IgD-negative memory B cell (primary cell): Measurements from ENCODE around the gene SHROOM2. TPM values are rescaled to one million over a fixed set of nuclear protein-coding genes. Genes with fewer than 3 reads are reported as not detected.
"Not testable (repeated sequence)": the region's sequence is repeated elsewhere in the genome, so short reads cannot be mapped to it uniquely, and the experiment has no call there.

Source experiments
- H3K27ac Mint-ChIP-seq, 3 donors: one replicate each; pipeline ENCODE4 v1.8.0; 2020 to 2022; ENCODE audit warnings: mild to moderate bottlenecking in 3 of 3, mixed read lengths in 3 of 3, moderate library complexity in 1 of 3
- H3K27me3 Mint-ChIP-seq: one replicate; pipeline ENCODE4 v1.8.0; 2021; ENCODE audit warnings: mixed read lengths
- H3K36me3 Mint-ChIP-seq: one replicate; pipeline ENCODE4 v1.8.0; 2020; ENCODE audit warnings: mild to moderate bottlenecking, mixed read lengths
- H3K4me1 Mint-ChIP-seq, 3 donors: one replicate each; pipeline ENCODE4 v1.8.0; 2020 to 2022; ENCODE audit warnings: mixed read lengths in 3 of 3, mild to moderate bottlenecking in 1 of 3
- H3K4me3 Mint-ChIP-seq, 4 donors: one replicate each; pipeline ENCODE4 v1.8.0; 2020 to 2022; ENCODE audit warnings: mild to moderate bottlenecking in 4 of 4, mixed read lengths in 4 of 4, moderate library complexity in 3 of 4
- H3K9me3 Mint-ChIP-seq, 3 donors: one replicate each; pipeline ENCODE4 v1.8.0; 2020 to 2021; ENCODE audit warnings: mixed read lengths in 3 of 3, mild to moderate bottlenecking in 1 of 3
- polyA plus RNA-seq: library from polyadenylated mRNA; unstranded; fragments of 300-500 nt; fragmentation: Illumina TruSeq; gene quantifications from one replicate; pipeline ENCODE4 v1.2.3, GENCODE V29; 2021

The SHROOM2 gene
- polyA plus RNA-seq, 1 donor from 2014 or later, result not detected

DNA sequence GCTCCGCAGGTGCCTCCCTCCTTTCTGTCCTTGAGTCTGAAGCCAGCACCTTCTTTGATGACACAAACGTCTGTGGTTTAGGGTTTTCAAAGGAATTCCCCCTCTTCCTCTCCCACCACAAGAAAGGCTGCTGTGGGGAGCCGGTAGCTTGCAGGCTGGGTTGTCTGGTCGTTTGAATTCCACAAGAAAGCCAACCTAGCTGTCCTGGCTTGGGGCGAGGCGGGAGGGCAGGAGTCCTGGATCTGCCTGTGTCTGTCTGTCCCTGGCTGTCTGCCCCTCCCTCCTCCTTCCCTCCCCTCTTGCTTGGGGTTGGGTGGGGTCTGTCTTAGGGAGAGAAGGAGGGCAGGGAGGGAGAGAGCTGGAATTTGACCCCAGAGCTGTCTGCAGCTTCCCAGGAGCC, 56.3 kb downstream of the SHROOM2 start:
- H3K9me3 Mint-ChIP-seq, result peaks cover 0 to 4% (median 0%) of the 10 kb centered on the region in 3 donors
- H3K36me3 Mint-ChIP-seq, result no peaks in the 10 kb centered on the region
- no peak overlapping the region for H3K27ac Mint-ChIP-seq
- peaks cover 7% of the 10 kb centered on the region for H3K27me3 Mint-ChIP-seq
- no peak overlapping the region for H3K4me3 Mint-ChIP-seq
- H3K4me1 Mint-ChIP-seq, result no peaks in the 10 kb centered on the region

DNA sequence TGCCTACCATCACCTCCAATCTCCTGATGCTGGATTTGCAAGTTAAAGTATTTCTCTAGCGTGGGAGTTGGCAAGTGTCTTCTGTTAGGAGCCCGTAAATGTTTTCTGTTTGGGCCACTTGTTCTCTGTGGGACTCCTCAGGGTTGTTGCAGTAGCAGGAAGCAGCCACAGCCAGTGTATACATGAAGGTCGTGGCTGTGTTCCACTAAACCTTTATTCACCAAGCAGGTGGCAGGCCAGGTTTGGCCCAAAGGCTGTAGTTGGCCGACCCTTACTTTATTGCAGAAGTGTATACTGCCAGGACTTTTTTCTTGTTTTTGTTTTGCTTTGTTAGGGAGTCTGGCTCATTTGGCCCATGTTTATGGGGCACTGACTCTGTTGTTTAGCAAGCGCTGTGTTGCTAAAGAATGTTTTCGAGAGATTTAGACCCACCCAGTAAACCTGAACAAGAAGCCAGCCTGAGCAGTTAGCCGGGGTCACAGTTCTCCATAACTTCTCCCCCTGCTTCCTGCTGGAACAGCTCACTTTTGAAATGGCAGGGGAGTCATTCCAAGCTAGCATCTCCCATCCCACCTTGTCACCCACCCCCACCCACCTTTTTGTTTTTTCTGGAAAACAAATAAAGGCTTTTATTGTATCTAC, 58.8 kb downstream of the SHROOM2 start:
- H3K27me3 Mint-ChIP-seq, result peaks cover 7% of the 10 kb centered on the region

DNA sequence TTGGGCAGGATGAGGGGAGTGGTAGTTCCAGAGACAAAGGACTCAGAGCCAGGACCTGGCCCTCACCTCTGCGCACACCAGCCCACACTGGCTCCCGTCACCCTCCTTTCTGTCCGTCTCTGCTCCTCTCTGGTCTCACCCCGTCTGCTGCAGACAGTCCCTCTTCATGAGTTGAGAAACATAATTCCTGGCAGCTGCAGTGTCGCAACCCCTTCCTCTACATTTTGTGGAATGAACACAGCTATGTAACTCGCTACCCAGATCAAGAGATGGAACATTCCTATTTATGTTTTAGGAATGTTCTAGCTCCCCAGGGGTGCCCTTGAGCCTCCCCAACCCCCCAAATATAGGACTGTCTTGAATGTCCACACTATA, 59.3 kb downstream of the SHROOM2 start:
- Mint-ChIP-seq H3K27me3 (peaks cover 7% of the 10 kb centered on the region), H3K27ac (no peak overlapping the region)

More for the DNA sequence above, 58.8 kb downstream of the SHROOM2 start:
- H3K9me3 Mint-ChIP-seq, result peaks cover 0 to 2% (median 0%) of the 10 kb centered on the region in 3 donors
- no peaks in the 10 kb centered on the region for H3K36me3 Mint-ChIP-seq
- H3K4me3 Mint-ChIP-seq, result no peak overlapping the region
- H3K4me1 Mint-ChIP-seq, result no peaks in the 10 kb centered on the region
- H3K27ac Mint-ChIP-seq, result no peak overlapping the region

DNA sequence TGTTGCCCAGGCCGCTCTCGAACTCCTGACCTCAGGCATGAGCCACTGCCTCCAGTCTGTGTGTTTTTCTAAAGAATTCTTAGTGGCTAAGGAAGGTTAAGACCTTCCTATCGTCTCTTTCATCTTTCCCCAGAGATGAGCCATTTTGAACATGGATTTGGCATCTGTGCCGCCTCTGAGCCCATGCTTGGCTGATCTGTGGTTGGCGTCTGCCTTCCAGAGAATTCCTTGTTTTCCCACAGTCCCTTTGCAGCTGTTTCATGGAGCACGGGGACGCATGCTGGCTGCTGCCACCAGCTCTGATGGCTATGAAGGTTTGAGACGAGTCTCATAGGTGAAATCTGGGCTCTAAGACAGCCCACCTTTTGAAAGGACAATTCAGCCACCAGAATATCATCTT, 60.4 kb downstream of the SHROOM2 start:
- peaks cover 0 to 2% (median 0%) of the 10 kb centered on the region in 3 donors for H3K9me3 Mint-ChIP-seq
- no peak overlapping the region for H3K4me3 Mint-ChIP-seq
- H3K36me3 Mint-ChIP-seq, result no peaks in the 10 kb centered on the region
- H3K27ac Mint-ChIP-seq, result no peak overlapping the region
- H3K4me1 Mint-ChIP-seq, result no peaks in the 10 kb centered on the region
- H3K27me3 Mint-ChIP-seq, result peaks cover 6% of the 10 kb centered on the region

More for the DNA sequence above, 59.3 kb downstream of the SHROOM2 start:
- H3K4me3 Mint-ChIP-seq, result peak overlapping the region in 1 of 4 donors; percentile 37
- no peaks in the 10 kb centered on the region for H3K4me1 Mint-ChIP-seq
- H3K9me3 Mint-ChIP-seq, result peaks cover 0 to 2% (median 0%) of the 10 kb centered on the region in 3 donors
- no peaks in the 10 kb centered on the region for H3K36me3 Mint-ChIP-seq

DNA sequence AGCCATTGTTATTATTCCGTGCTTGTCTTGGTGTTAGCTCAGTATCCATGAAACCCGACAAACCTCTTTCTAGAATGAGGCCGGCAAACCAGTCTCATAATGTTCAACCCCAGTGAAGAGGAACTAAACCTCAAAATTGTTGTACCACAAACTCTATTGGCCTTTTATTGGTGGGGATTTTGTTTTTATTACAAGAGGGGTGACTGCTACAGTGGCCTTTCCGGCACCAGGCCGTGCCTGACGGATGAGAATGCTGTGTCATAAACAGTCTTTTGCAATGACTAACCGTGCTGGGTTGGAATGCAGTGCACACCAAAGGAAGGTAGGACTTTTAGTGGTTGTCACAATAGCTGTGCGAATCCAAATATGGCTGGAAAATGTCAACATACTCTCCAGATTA, 60.8 kb downstream of the SHROOM2 start:
- Mint-ChIP-seq H3K4me3 (no peak overlapping the region), H3K4me1 (no peaks in the 10 kb centered on the region), H3K27me3 (peaks cover 6% of the 10 kb centered on the region), H3K27ac (no peak overlapping the region), H3K9me3 (peaks cover 0 to 2% (median 0%) of the 10 kb centered on the region in 3 donors), H3K36me3 (no peaks in the 10 kb centered on the region)

DNA sequence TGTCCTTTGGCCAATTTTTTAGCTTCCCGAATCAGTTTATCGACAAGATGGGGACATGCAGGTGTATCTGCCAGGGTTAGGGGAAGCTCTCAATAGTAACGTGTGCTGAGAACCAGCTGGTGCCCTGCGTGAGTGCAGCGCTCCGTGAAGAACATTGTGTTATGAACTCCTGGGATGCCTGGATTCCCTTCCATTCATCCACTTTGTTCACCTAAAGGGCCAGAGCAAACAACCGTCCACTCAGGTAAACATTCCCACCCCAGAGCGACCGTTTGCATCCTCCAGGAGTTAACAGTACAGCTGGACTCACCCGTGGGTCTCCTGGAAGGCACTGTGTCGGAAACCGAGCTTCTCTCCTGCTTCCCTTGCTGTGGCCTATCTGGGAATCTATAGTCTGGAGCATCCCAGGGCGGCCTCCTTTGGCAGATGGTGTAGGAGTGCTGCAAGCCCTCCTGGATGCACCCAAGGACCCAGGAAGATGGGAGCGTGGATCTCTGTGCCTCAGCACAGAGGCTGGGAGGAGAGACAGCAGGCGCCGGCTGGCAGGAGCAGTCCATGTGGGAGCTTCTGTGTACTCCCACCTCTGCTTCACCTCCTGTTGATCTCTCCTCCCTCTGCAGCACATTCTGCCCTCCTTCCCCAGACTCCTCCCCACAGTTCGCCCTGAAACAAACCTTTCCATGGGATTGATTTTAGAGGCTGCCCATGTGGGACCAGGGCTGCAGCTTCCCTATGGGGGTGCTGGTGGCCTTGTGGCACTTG, 62.7 kb downstream of the SHROOM2 start:
- Mint-ChIP-seq H3K9me3 (peaks cover 0 to 2% (median 0%) of the 10 kb centered on the region in 3 donors), H3K27me3 (peaks cover 9% of the 10 kb centered on the region), H3K36me3 (no peaks in the 10 kb centered on the region), H3K4me1 (no peaks in the 10 kb centered on the region), H3K4me3 (peak overlapping the region in 1 of 4 donors; percentile 86), H3K27ac (no peak overlapping the region)

DNA sequence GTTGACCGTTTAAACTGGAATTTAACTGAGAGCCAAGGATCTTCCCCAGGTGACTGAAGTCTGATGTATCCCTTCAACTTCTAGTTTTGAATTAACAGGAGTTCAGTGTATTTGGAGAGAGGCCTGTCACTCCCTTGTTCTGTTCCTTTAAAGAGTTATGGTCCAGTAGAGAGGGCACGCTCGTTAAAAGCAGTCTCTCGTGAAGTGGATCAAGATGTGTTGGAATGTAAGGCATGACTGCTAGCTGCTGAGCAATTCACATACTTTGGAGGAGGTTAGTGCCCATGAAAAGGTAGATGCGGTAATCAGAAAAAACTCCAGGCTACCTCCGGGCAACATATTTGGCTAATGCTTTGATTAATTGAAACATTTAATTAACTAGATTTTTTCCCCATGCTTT, 65.7 kb downstream of the SHROOM2 start:
- Mint-ChIP-seq H3K4me1 (no peaks in the 10 kb centered on the region), H3K27ac (no peak overlapping the region), H3K4me3 (no peak overlapping the region), H3K27me3 (peaks cover 5% of the 10 kb centered on the region), H3K36me3 (peaks cover 2% of the 10 kb centered on the region), H3K9me3 (no peaks in the 10 kb centered on the region)

DNA sequence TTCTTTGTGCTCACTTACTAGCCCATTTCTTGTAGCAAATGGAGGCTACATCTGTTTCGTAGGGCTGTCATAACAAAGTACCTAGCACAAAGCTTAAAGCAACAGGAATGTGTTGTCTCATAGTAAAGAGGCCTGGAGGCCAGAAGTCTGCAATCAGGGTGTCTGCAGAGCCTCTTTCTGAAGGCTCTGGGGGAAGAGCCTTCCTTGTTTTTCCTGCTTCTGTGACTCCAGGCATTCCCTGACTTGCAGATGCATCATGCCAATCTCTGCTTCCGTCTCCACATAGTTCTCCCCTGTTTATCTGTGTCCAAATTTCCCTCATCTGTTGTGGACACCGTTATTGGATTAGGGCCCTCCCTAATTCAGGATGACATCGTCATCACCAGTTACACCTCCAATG, 67.1 kb downstream of the SHROOM2 start:
- Mint-ChIP-seq H3K9me3 (no peaks in the 10 kb centered on the region), H3K27me3 (peaks cover 5% of the 10 kb centered on the region), H3K27ac (peak overlapping the region in 1 of 3 donors; percentile 72), H3K4me3 (no peak overlapping the region), H3K4me1 (no peaks in the 10 kb centered on the region), H3K36me3 (peaks cover 2% of the 10 kb centered on the region)

DNA sequence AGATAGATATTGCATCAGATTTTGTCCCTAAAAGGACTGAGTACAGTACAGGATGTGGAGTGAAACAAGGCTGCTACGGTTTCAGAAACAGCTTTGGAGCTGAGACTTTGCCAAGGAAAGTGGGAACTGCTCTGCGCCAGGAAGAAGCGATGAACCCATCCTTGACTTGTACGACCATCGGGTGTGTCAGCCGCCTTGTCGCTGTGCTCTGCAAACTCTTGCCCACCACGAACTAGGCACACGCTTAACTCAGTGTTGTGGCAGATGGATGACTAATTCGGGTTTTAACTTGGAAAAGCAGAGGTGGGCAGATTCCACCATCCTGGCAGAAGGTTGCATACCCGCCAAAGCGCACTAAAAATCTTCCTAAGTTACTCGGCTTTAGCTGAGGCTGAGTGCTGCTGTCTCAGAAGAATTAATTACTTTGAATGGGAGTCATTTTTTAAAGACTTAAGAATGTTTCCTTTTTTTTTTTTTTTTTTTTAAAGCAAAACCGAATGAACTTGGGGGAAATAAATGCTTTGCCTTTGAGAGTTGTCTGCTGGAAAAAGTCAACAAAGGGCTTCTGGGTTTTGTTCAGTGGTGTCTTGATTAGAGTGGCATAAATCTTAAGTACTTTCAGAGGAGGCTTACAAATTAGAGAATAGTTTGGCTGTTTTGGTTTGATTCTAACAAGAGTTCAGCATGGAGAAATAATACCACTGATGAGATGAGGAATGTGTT, 69.5 kb downstream of the SHROOM2 start:
- Mint-ChIP-seq H3K4me3 (no peak overlapping the region), H3K27me3 (peaks cover 8% of the 10 kb centered on the region), H3K4me1 (peaks cover 0 to 3% (median 0%) of the 10 kb centered on the region in 3 donors), H3K36me3 (peaks cover 2% of the 10 kb centered on the region), H3K27ac (no peak overlapping the region), H3K9me3 (no peaks in the 10 kb centered on the region)

DNA sequence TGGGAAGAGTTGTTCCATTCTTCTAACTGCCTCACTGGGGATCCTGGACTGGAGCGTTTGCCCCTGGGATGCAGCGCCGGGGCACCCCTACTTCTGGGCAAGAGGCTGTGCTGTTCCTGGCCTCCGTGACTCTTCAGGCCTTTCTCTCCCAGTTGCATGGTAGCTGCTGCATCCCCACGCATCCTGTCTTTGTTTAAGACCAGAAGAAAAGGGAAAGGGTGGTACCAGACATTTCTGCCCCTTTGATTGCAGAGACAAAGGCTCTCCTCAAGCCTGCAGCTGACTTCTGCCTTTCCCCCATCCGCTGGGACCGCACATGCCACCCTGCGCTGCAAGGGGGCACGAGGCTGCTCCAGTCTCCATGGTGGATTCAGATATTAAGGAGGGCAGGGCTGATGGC, 70.4 kb downstream of the SHROOM2 start:
- Mint-ChIP-seq H3K36me3 (peaks cover 2% of the 10 kb centered on the region), H3K4me3 (no peak overlapping the region), H3K27ac (no peak overlapping the region)

DNA sequence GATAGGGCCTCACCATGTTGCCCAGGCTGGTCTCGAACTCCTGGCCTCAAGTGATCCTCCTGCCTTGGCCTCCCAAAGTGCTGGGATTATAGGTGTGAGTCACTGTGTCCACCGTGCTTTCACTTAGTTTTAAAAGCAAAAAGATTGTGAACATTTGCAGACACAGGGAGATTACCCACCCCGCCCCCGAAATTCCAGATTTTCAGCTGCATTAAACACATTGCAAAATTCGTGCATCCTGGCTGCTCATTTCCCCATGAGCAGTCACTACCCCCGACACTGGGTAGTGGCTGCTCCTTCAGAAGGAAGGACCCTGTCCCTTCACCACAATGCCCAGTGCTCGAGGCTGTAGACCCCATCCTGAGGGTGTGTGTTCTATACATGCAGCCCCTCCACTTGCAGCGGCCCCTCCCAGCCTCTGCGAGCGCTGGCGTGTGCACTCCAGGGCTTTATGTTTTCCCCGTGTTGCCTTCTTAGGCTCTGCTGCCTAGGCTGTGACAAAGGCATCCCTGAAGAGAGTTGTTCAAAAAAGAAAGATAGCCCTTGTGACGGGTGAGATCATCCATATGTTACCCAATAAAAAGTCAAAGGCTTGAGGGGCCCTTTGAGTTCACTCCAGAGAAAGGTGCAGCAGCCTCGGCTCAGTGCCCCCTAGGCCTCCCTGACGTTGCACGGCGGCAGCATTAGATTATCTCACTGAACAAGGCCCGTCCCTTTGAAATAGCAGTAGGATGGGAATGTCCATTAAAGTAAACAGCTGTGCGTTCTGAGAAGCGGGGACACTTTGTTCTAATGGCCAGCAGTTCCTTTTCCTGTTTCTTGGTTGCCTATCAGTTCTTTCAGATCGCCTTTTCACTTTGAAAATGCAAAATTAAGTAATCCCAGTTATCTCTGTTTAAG, 71.6 kb downstream of the SHROOM2 start:
- H3K4me3 Mint-ChIP-seq, result no peak overlapping the region
- no peak overlapping the region for H3K27ac Mint-ChIP-seq
- H3K4me1 Mint-ChIP-seq, result peaks cover 0 to 3% (median 0%) of the 10 kb centered on the region in 3 donors
- peaks cover 2% of the 10 kb centered on the region for H3K36me3 Mint-ChIP-seq
- H3K27me3 Mint-ChIP-seq, result peaks cover 8% of the 10 kb centered on the region
- H3K9me3 Mint-ChIP-seq, result peaks cover 0 to 1% (median 0%) of the 10 kb centered on the region in 3 donors

More for the DNA sequence above, 70.4 kb downstream of the SHROOM2 start:
- Mint-ChIP-seq H3K9me3 (no peaks in the 10 kb centered on the region), H3K4me1 (peaks cover 0 to 3% (median 0%) of the 10 kb centered on the region in 3 donors), H3K27me3 (peaks cover 8% of the 10 kb centered on the region)

DNA sequence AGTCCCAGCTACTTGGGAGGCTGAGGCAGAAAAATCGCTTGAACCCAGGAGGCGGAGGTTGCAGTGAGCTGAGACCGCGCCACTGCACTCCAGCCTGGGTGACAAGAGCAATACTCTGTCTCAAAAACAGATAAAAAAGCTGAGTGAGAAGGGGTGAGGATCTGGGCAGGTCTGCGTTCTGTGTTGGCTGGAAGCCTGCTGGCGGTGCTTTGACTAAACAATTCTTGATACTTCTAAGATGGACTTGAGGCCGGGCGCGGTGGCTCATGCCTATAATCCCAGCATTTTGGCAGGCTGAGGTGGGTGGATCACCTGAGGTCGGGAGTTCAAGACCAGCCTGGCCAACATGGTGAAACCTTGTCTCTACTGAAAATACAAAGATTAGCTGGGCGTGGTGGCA, 72.5 kb downstream of the SHROOM2 start:
- Mint-ChIP-seq H3K27ac (peak overlapping the region in 1 of 3 donors; percentile 67), H3K4me3 (peak overlapping the region in 1 of 4 donors; percentile 10)
- not testable (repeated sequence) for H3K9me3 Mint-ChIP-seq, H3K27me3 Mint-ChIP-seq, H3K36me3 Mint-ChIP-seq, H3K4me1 Mint-ChIP-seq

DNA sequence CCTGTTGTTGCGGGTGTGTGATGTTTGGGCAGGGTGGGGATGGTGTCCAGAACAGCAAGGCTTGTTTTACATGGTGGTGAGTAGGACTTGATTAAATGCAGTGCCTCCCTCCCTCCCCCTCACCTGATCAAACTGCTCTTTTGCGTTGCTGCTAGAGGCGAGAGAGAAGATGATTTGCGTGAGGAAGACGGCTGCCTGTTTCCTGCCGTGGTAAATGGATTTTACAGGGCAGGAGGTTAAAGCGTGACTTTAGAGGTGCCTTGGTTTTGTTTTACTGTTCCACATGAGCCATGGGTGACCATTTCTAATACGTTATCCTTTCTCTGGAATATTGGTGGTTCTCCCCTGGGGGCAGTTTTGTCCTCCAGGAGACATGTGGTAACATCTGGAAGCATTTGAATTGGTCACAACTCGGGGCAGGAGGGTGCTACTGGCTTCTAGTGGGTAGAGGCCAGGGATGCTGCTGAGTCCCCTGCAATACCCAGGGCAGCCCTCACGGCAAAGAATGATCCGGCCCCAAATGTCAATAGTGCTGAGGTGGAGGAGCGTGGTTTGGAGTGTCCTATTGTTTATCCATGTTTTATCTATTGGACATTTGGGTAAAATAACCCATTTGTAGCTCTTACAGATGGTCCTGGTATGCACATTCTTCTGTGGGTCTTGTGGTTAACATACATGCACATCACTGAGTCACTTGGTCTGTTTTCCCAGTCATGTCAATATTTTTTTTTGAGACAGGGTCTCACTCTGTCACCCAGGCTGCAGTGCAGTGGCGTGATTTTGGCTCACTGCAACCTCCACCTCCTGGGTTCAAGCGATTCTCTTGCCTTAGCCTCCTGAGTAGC, 73.7 kb downstream of the SHROOM2 start:
- Mint-ChIP-seq H3K27me3 (peaks cover 5% of the 10 kb centered on the region), H3K36me3 (peaks cover 2% of the 10 kb centered on the region), H3K4me3 (no peak overlapping the region), H3K9me3 (peaks cover 0 to 1% (median 0%) of the 10 kb centered on the region in 3 donors), H3K4me1 (peaks cover 0 to 3% (median 0%) of the 10 kb centered on the region in 3 donors), H3K27ac (no peak overlapping the region)

DNA sequence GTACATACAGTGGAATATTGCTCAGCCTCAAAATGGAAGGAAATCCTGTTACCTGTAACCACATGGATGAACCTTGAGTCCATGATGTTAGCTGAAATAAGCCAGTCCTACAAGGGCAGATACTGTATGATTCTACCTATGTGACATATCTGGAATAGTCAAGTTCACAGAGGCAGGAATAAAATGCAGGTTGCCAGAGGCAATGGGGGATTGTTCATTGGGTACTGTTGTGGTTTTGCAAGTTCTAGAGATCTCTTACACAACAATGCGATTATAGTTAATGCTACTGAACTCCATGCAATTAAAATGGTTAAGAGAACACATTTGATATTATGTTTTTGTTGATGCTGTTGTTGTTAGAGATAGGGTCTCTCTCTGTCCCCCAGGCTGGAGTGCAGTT, 74.6 kb downstream of the SHROOM2 start:
- H3K27me3 Mint-ChIP-seq, result peaks cover 7% of the 10 kb centered on the region
- H3K9me3 Mint-ChIP-seq, result peaks cover 0 to 1% (median 0%) of the 10 kb centered on the region in 3 donors
- H3K4me3 Mint-ChIP-seq, result no peak overlapping the region
- H3K36me3 Mint-ChIP-seq, result peaks cover 2% of the 10 kb centered on the region
- H3K4me1 Mint-ChIP-seq, result peaks cover 0 to 3% (median 0%) of the 10 kb centered on the region in 3 donors
- H3K27ac Mint-ChIP-seq, result no peak overlapping the region
